Duodenal mucosa (tissue), 2 donors: ENCODE results near the gene RUNDC3A.
A peak's percentile ranks its signal among the peaks of the same experiment; 100 is the strongest.
"Not testable (repeated sequence)": the region's sequence is repeated elsewhere in the genome, so short reads cannot be mapped to it uniquely, and the experiment has no call there.

Experiments
- H3K27ac ChIP-seq: one replicate; pipeline ENCODE4 v1.7.0; 2013; ENCODE audit warnings: low read depth, low read length
- H3K27me3 ChIP-seq, 2 donors: one replicate each; pipeline ENCODE4 v1.7.0; 2013; ENCODE audit warnings: low read length in 2 of 2, control low read depth in 1 of 2; ENCODE audit not compliant: insufficient read depth in 2 of 2, control insufficient read depth in 1 of 2
- H3K36me3 ChIP-seq, 2 donors: one replicate each; pipeline ENCODE4 v1.7.0; 2013; ENCODE audit warnings: low read length in 2 of 2, control low read depth in 1 of 2; ENCODE audit not compliant: insufficient read depth in 2 of 2, control insufficient read depth in 1 of 2
- H3K4me1 ChIP-seq, 2 donors: one replicate each; pipeline ENCODE4 v1.7.0; 2013; ENCODE audit warnings: low read length in 2 of 2, control low read depth in 1 of 2; ENCODE audit not compliant: insufficient read depth in 2 of 2, control insufficient read depth in 1 of 2
- H3K4me3 ChIP-seq, 2 donors: one replicate each; pipeline ENCODE4 v1.7.0; 2013; ENCODE audit warnings: low read length in 2 of 2, low read depth in 1 of 2
- H3K9ac ChIP-seq, 2 donors: one replicate each; pipeline ENCODE4 v1.7.0; 2013; ENCODE audit warnings: low read length in 2 of 2, low read depth in 1 of 2
- H3K9me3 ChIP-seq, 2 donors: one replicate each; pipeline ENCODE4 v1.7.0; 2013; ENCODE audit warnings: low read length in 2 of 2, control low read depth in 1 of 2; ENCODE audit not compliant: control insufficient read depth in 1 of 2

RUNDC3A gene

DNA sequence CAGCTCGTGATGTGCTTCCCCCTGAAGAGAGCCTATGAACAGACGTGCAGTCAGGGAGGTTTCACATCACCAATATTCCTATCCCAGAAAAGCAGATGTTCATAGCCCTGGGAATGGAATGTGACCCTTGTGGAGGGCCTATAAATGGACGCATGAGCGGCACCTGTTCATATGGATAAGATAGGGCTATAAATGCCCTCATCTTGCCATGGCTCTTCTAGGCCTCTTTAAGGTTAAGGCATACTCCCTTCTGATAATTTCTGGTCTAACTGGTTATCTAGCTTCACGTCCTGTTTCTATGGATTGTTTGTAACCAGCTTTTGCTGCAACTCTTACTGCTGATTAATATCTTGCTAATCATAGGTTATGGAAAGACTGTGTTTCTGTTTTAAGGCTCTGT is 32.2 kb downstream of the RUNDC3A start:
- not testable (repeated sequence) for H3K4me1 ChIP-seq, H3K27me3 ChIP-seq, H3K9ac ChIP-seq, H3K36me3 ChIP-seq, H3K9me3 ChIP-seq, H3K27ac ChIP-seq, H3K4me3 ChIP-seq

DNA sequence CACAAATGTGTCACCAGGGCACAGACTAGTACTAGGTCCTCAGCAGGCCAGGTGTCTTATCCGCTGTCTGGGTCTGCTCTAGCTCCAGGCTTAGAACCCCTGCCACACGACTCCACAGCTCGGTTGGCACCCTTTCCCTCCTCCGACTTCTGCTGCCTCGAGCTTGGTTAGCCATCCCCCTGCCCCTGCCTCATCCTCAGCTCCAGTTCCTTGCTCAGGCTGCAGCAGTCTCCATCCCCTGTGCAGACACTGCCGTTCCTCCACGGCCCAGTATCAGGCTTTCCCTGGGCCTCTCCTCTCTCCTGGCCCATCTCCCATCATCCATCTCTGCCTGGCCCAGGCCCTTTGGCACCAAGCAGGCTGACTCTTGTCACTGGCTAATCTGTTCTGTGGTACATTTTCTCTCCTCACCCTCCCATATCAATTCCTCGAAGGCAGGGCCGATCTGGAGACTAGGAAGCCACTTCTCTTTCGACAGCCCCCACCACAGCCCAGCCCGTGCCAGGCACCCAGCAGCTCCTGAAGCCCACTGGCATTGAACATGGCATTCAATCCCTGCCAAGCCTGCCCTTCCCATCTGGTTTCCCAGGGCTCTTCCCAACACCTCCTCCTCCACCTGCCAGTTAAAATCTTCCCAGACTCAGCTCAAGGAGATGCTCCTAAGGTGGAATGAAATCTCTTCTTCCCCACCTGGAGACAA is 35.3 kb downstream of the RUNDC3A start:
- Histone ChIP-seq H3K4me3 (no peak overlapping the region), H3K27me3 (no peaks in the 10 kb centered on the region), H3K9ac (no peak overlapping the region), H3K4me1 (peaks cover 14 to 21% of the 10 kb centered on the region in 2 donors), H3K36me3 (peaks cover 0 to 3% of the 10 kb centered on the region in 2 donors), H3K9me3 (no peaks in the 10 kb centered on the region), H3K27ac (no peak overlapping the region)

- H3K27ac ChIP-seq, result peak within 1 kb of the TSS; percentile 79
- no peaks in the 10 kb centered on the region for H3K27me3 ChIP-seq
- no peaks in the 10 kb centered on the region for H3K9me3 ChIP-seq
- peak within 1 kb of the TSS; percentile 94 to 98 for H3K9ac ChIP-seq
- peaks cover 0 to 16% of the 10 kb centered on the region in 2 donors for H3K36me3 ChIP-seq
- H3K4me1 ChIP-seq, result peaks cover 14 to 26% of the 10 kb centered on the region in 2 donors
- peak within 1 kb of the TSS; percentile 87 to 99 for H3K4me3 ChIP-seq
Observed at GRCh38 chr17:44344939-44345453, 36.6 kb downstream of the RUNDC3A start, which contains the start of gene GRN. GRN (plus strand) TSS chr17:44345302; CDS start chr17:44349165, 3,863 bp downstream.

DNA sequence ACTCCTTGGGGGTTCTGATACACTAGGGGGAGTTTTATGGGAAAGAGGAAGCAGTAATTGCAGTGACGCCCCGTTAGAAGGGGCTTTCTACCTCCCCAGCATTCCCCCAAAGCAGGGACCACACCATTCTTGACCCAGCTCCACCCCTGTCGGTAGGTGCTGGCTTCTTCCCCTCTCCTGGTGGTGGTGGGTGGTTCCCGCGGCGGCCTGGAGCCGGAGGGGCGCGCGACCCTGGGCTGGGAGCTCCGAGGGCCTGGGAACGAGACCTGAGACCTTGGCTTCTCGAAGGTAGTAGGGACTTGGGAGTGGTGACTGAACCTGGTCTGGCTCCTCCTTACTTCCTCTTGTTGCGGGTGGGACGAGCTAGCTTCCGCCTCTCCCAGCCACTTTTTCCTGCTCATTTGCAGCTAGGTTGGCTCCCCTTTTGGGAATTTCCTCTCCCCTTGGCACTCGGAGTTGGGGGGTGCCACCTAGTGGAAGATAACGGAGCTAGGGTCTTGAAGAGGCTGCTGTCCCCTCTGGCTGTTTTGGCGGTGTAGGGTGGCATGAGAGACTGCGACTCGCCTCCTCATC is 37.1 kb downstream of the RUNDC3A start:
- peak overlapping the region; percentile 79 for H3K27ac ChIP-seq
- H3K4me3 ChIP-seq, result peak overlapping the region; percentile 87 to 99
- no peaks in the 10 kb centered on the region for H3K9me3 ChIP-seq
- peak overlapping the region; percentile 94 to 98 for H3K9ac ChIP-seq
- H3K36me3 ChIP-seq, result peaks cover 0 to 19% of the 10 kb centered on the region in 2 donors
- no peaks in the 10 kb centered on the region for H3K27me3 ChIP-seq
- H3K4me1 ChIP-seq, result peaks cover 14 to 26% of the 10 kb centered on the region in 2 donors

DNA sequence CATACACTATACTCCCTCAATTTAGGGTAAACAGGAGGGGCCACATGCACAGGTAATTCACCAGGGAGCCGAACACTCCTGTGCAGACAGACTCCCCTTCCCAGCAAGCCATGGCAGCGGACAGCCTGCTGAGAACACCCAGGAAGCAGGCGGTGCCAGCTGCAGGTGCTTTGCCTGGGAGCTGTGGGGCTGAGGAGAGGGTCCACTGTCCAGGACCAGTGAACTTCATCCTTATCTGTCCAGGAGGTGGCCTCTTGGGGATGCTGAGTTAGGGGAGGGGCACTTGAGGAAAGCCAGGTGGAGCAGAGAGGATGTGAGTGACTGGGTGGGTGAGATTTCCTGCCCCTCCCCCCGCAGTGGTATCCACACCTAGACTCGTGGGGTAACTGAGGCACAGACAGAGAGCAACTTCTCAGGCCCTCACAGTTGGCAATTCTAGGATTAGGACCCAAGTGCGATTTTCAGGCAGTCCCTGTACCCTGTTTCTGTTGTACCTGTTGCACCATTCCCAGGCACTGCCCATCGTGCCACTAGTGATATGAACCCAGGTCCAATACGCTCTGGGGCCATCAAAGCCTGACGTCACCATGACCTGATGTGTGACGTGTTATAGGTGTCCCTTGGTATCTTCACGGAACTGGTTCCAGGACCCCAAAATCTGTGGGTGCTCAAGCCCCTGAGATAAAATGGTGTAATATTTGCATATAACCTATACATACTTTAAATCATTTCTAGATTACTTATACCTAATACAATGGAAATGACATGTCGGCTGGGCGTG is 37.9 kb downstream of the RUNDC3A start:
- H3K27ac ChIP-seq, result no peak overlapping the region
- no peaks in the 10 kb centered on the region for H3K9me3 ChIP-seq
- H3K27me3 ChIP-seq, result no peaks in the 10 kb centered on the region
- peak overlapping the region; percentile 94 to 98 for H3K9ac ChIP-seq
- peaks cover 14 to 26% of the 10 kb centered on the region in 2 donors for H3K4me1 ChIP-seq
- H3K4me3 ChIP-seq, result peak overlapping the region; percentile 87 to 99
- peaks cover 5 to 26% of the 10 kb centered on the region in 2 donors for H3K36me3 ChIP-seq

- peaks cover 5 to 38% of the 10 kb centered on the region in 2 donors for H3K36me3 ChIP-seq
- H3K4me1 ChIP-seq, result peaks cover 14 to 26% of the 10 kb centered on the region in 2 donors
- H3K9me3 ChIP-seq, H3K27me3 ChIP-seq, H3K9ac ChIP-seq, H3K4me3 ChIP-seq, H3K27ac ChIP-seq: not testable (repeated sequence)
Observed at GRCh38 chr17:44347206-44348055, 39.0 kb downstream of the RUNDC3A start.

- Histone ChIP-seq H3K9me3 (no peaks in the 10 kb centered on the region), H3K27me3 (no peaks in the 10 kb centered on the region), H3K4me1 (peaks cover 14 to 26% of the 10 kb centered on the region in 2 donors), H3K9ac (no peak overlapping the region), H3K4me3 (no peak overlapping the region), H3K27ac (no peak overlapping the region), H3K36me3 (peaks cover 5 to 42% of the 10 kb centered on the region in 2 donors)
Observed at GRCh38 chr17:44348234-44348987, 40.0 kb downstream of the RUNDC3A start.

- H3K9ac ChIP-seq, result no peak overlapping the region
- no peaks in the 10 kb centered on the region for H3K27me3 ChIP-seq
- peaks cover 14 to 26% of the 10 kb centered on the region in 2 donors for H3K4me1 ChIP-seq
- H3K27ac ChIP-seq, result no peak overlapping the region
- no peak overlapping the region for H3K4me3 ChIP-seq
- no peaks in the 10 kb centered on the region for H3K9me3 ChIP-seq
- peaks cover 5 to 42% of the 10 kb centered on the region in 2 donors for H3K36me3 ChIP-seq
Observed at GRCh38 chr17:44348988-44349364, 40.6 kb downstream of the RUNDC3A start.

- Histone ChIP-seq H3K27ac (no peak overlapping the region), H3K9ac (no peak overlapping the region), H3K9me3 (no peaks in the 10 kb centered on the region), H3K27me3 (no peaks in the 10 kb centered on the region), H3K4me1 (peaks cover 14 to 23% of the 10 kb centered on the region in 2 donors), H3K36me3 (peaks cover 5 to 42% of the 10 kb centered on the region in 2 donors), H3K4me3 (no peak overlapping the region)
Observed at GRCh38 chr17:44349553-44350070, 41.2 kb downstream of the RUNDC3A start.
